CD4-positive, alpha-beta T cell (primary cell): ENCODE results near the gene LDLRAP1. TPM values are rescaled to one million over a fixed set of nuclear protein-coding genes. Genes with fewer than 3 reads are reported as not detected.

Experiments
- ATAC-seq: fragments of 200-7000 bp; cut with Tn5 transposase; one replicate; pipeline ENCODE4 v1.10.0; 2022; ENCODE audit warnings: mild to moderate bottlenecking; ENCODE audit not compliant: poor library complexity
- CTCF ChIA-PET: fragments of 350-600 bp; sonication (Branson Sonifier 250); formaldehyde crosslinking; loops from one replicate; lab custom pipeline; 2021; ENCODE audit warnings: antibody characterized with exemption, inconsistent platforms; lab: Charles Lee
- POLR2A ChIA-PET: fragments of 350-600 bp; sonication (Branson Sonifier 250); formaldehyde crosslinking; loops from one replicate; lab custom pipeline; 2021; ENCODE audit warnings: antibody characterized with exemption, inconsistent platforms; lab: Charles Lee
- DNase-seq, 14 experiments: peaks; one replicate each; pipeline ENCODE4 v3.0.0-alpha.2; 2013 to 2020; ENCODE audit warnings: mixed read lengths in 2 of 14
- H3K27ac ChIP-seq, 2 donors: one replicate each; pipeline versions ENCODE4 v1.5.1 to v1.7.0; 2013; ENCODE audit warnings: low read length in 2 of 2, low read depth in 1 of 2, mild to moderate bottlenecking in 1 of 2
- H3K27me3 ChIP-seq, 2 experiments: 1 replicate in 1 of 2; 2 replicates in 1 of 2; pipeline versions ENCODE4 v1.6.1 to v1.7.0; 2013; ENCODE audit warnings: low read length in 2 of 2, control low read depth in 1 of 2, mild to moderate bottlenecking in 1 of 2, moderate library complexity in 1 of 2; ENCODE audit not compliant: insufficient read depth in 2 of 2, control insufficient read depth in 1 of 2
- H3K36me3 ChIP-seq: one replicate; pipeline ENCODE4 v1.6.1; 2013; ENCODE audit warnings: low read length, control low read depth; ENCODE audit not compliant: insufficient read depth
- H3K4me1 ChIP-seq: one replicate; pipeline ENCODE4 v1.6.1; 2013; ENCODE audit warnings: low read length, control low read depth; ENCODE audit not compliant: insufficient read depth
- H3K4me3 ChIP-seq: one replicate; pipeline ENCODE4 v1.5.1; 2013; ENCODE audit warnings: mild to moderate bottlenecking, low read length, moderate library complexity
- H3K9me3 ChIP-seq, 2 experiments: 1 replicate in 1 of 2; 2 replicates in 1 of 2; pipeline versions ENCODE4 v1.6.1 to v1.7.0; 2013; ENCODE audit warnings: low read length in 2 of 2, mild to moderate bottlenecking in 2 of 2, control low read depth in 1 of 2, moderate library complexity in 1 of 2; ENCODE audit not compliant: control insufficient read depth in 1 of 2, insufficient read depth in 1 of 2
- H3K27ac Mint-ChIP-seq: one replicate; pipeline ENCODE4 v1.8.0; 2020; ENCODE audit warnings: mixed read lengths
- H3K27me3 Mint-ChIP-seq: one replicate; pipeline ENCODE4 v1.8.0; 2021; ENCODE audit warnings: mixed read lengths
- H3K36me3 Mint-ChIP-seq: one replicate; pipeline ENCODE4 v1.8.0; 2021; ENCODE audit warnings: low read depth, mixed read lengths
- H3K4me1 Mint-ChIP-seq: one replicate; pipeline ENCODE4 v1.8.0; 2021; ENCODE audit warnings: low read depth, mixed read lengths
- H3K4me3 Mint-ChIP-seq: one replicate; pipeline ENCODE4 v1.8.0; 2020; ENCODE audit warnings: mild to moderate bottlenecking, mixed read lengths
- H3K9me3 Mint-ChIP-seq: one replicate; pipeline ENCODE4 v1.8.0; 2020; ENCODE audit warnings: mixed read lengths
- intact Hi-C, 2 experiments: fragments of 100-400 bp; cut with DNase I in 1 of 2; cut with micrococcal nuclease in 1 of 2; formaldehyde crosslinking; loops; one replicate each; pipeline versions ENCODE4 v1.15.1 to v1.9.0; 2023 to 2025; cut with DNase I, micrococcal nuclease
- total RNA-seq, 174 experiments: library from RNA in 2 of 174; stranded (reverse) in 2 of 174; gene quantifications; one replicate each; pipeline ENCODE4 v1.2.3 and lab custom pipeline; 2021 to 2026
- TF ChIP-seq, protein P1 (sequence below): fragments of 200-600 bp; IDR thresholded peaks from one replicate; pipeline ENCODE4 v1.8.0; 2022; ENCODE audit warnings: antibody characterized with exemption, mild to moderate bottlenecking

LDLRAP1 gene
- total RNA-seq, 2 experiments from 2014 or later = 70.5 to 73.5 TPM

DNA sequence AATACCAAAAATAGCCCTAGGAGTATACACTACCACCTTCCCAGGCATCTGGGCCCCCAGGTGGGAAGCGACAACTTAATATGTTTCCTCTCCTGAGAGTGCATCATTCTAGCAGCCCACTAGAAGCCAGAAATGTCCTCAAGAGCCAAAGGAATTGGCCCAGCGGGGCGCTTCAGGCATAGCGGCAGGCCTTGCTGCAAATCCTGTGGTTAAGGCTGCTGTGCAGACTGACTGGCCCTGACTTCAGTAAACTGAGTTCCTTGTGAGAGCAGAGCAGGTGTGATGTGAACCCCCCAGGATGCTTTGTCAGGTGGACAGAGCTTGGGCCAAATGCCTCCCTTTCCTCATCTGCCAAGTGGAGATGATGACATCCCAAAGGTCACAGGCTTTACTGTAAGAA, 29.7 kb upstream of the LDLRAP1 start:
- H3K27me3 Mint-ChIP-seq = no peaks in the 10 kb centered on the region
- ATAC-seq (no peak), DNase-seq (no peak)
- Histone ChIP-seq H3K4me3 (no peak overlapping the region), H3K4me1 (no peaks in the 10 kb centered on the region), H3K36me3 (no peaks in the 10 kb centered on the region), H3K27ac (no peak overlapping the region), H3K27me3 (no peaks in the 10 kb centered on the region), H3K9me3 (peaks cover 0 to 5% of the 10 kb centered on the region in 2 experiments)
- TF ChIP-seq, protein P1, sequence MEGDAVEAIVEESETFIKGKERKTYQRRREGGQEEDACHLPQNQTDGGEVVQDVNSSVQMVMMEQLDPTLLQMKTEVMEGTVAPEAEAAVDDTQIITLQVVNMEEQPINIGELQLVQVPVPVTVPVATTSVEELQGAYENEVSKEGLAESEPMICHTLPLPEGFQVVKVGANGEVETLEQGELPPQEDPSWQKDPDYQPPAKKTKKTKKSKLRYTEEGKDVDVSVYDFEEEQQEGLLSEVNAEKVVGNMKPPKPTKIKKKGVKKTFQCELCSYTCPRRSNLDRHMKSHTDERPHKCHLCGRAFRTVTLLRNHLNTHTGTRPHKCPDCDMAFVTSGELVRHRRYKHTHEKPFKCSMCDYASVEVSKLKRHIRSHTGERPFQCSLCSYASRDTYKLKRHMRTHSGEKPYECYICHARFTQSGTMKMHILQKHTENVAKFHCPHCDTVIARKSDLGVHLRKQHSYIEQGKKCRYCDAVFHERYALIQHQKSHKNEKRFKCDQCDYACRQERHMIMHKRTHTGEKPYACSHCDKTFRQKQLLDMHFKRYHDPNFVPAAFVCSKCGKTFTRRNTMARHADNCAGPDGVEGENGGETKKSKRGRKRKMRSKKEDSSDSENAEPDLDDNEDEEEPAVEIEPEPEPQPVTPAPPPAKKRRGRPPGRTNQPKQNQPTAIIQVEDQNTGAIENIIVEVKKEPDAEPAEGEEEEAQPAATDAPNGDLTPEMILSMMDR = no peak
- no peak overlapping the region for H3K4me3 Mint-ChIP-seq
- intact Hi-C loops = no loop called here
- H3K27ac Mint-ChIP-seq = no peak overlapping the region
- no peaks in the 10 kb centered on the region for H3K36me3 Mint-ChIP-seq
- H3K9me3 Mint-ChIP-seq = no peaks in the 10 kb centered on the region
- CTCF ChIA-PET = no interaction called here
- H3K4me1 Mint-ChIP-seq = no peaks in the 10 kb centered on the region
- POLR2A ChIA-PET = no interaction called here

DNA sequence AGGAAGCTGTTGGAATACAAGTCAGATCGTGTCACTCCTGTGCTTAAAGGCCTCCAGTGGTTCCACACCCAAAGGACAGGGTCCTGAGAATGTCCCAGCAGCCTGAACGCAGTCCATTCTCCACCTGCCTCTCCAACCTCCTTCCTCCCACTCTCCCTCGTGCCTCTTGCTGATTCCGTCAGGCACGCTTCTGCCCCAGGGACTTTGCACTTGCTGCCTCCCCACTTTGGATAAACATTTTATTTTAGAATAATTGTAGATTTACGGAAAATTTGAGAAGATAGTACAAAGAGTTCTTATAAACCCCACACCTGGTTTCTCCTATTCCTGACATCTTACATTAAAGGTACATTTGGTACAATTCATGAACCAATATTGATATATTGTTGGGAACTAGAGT, 28.4 kb upstream of the LDLRAP1 start:
- Histone ChIP-seq H3K9me3 (peaks cover 0 to 5% of the 10 kb centered on the region in 2 experiments), H3K4me1 (peaks cover under 1% of the 10 kb centered on the region), H3K27ac (no peak overlapping the region), H3K27me3 (no peaks in the 10 kb centered on the region), H3K36me3 (no peaks in the 10 kb centered on the region), H3K4me3 (no peak overlapping the region)
- peaks cover under 1% of the 10 kb centered on the region for H3K4me1 Mint-ChIP-seq
- CTCF ChIA-PET = no interaction called here
- H3K9me3 Mint-ChIP-seq = no peaks in the 10 kb centered on the region
- POLR2A ChIA-PET = no interaction called here
- no peak for DNase-seq
- H3K4me3 Mint-ChIP-seq = no peak overlapping the region
- intact Hi-C loops = no loop called here
- no peak overlapping the region for H3K27ac Mint-ChIP-seq
- no peak for ATAC-seq
- H3K36me3 Mint-ChIP-seq = no peaks in the 10 kb centered on the region
- H3K27me3 Mint-ChIP-seq = no peaks in the 10 kb centered on the region
- TF ChIP-seq, protein P1 = no peak

DNA sequence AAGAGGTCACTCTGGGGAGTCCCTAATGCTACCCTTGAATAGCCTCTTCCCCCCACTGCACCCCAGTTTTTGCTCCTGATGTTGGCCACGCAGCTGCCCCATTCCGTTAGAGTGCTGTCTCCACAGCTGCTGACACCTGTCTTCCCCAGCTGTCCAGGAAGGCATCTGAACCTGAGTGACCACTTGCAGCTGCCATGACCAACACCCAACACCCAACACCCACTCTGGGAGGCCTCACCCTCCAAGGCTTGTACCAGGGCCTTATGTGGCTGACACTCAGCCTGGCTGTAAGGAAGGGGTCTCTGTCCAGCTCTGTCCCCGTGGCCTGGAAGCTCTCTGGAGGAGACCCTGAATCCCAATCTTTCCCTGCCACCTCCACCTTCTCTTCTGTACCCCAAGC, 26.7 kb upstream of the LDLRAP1 start:
- Mint-ChIP-seq H3K27ac (no peak overlapping the region), H3K4me1 (peaks cover 10% of the 10 kb centered on the region), H3K27me3 (no peaks in the 10 kb centered on the region), H3K9me3 (no peaks in the 10 kb centered on the region), H3K4me3 (no peak overlapping the region), H3K36me3 (no peaks in the 10 kb centered on the region)
- Histone ChIP-seq H3K9me3 (peaks cover 0 to 5% of the 10 kb centered on the region in 2 experiments), H3K36me3 (no peaks in the 10 kb centered on the region), H3K27ac (no peak overlapping the region), H3K4me3 (no peak overlapping the region), H3K4me1 (peaks cover 8% of the 10 kb centered on the region), H3K27me3 (no peaks in the 10 kb centered on the region)
- TF ChIP-seq, protein P1 = no peak
- no peak for ATAC-seq
- no peak for DNase-seq
- CTCF ChIA-PET = no interaction called here
- POLR2A ChIA-PET = interaction anchor here (0.8 kb wide), 1 partner anchor 12 kb away, joined by 3 read pairs; no protein-coding TSS in a partner anchor
- intact Hi-C loops = no loop called here
